ENCODE data around the gene FHIT.

GRCh38 chr3:61178167-61178566 lies 73.1 kb downstream of the FHIT start:
- TF ChIP-seq CTCF (conservative IDR thresholded peaks at IDR 0.05; ENCODE audit: low read depth, low read length) = no peak
- TF ChIP-seq EZH2 (IDR thresholded peaks at IDR 0.05; ENCODE audit: low read length, unreplicated experiment) = no peak
- TF ChIP-seq EZH2phosphoT487 (IDR thresholded peaks at IDR 0.05; ENCODE audit: borderline replicate concordance, low read length) = no peak

Measured in PC-3 (cell line).